Activated naive CD8-positive, alpha-beta T cell treated with anti-CD3 and anti-CD28 coated beads, Interleukin-2, amount 10 ng/mL, durations not matched to agents 7 days and 5 days (primary cell): Measurements from ENCODE around the gene TPSB2. TPM values are rescaled to one million over a fixed set of nuclear protein-coding genes. Genes with fewer than 3 reads are reported as not detected.

ENCODE experiments used
- ATAC-seq: fragments of 150-1000 bp; cut with Tn5 transposase; one replicate; pipeline ENCODE4 v1.10.0; 2021; ENCODE audit warnings: low read depth, moderate library complexity
- POLR2A ChIA-PET: fragments of 350-600 bp; sonication (Branson Sonifier 250); formaldehyde crosslinking; loops from one replicate; lab custom pipeline; 2021; ENCODE audit warnings: antibody characterized with exemption; lab: Charles Lee
- DNase-seq: peaks from one replicate; pipeline ENCODE4 v3.0.0; 2021
- H3K27ac Mint-ChIP-seq: one replicate; pipeline ENCODE4 v1.8.0; 2022; ENCODE audit warnings: mild to moderate bottlenecking, mixed read lengths
- H3K27me3 Mint-ChIP-seq: one replicate; pipeline ENCODE4 v1.8.0; 2022; ENCODE audit warnings: mild to moderate bottlenecking, moderate library complexity, mixed read lengths
- H3K36me3 Mint-ChIP-seq: one replicate; pipeline ENCODE4 v1.8.0; 2021; ENCODE audit warnings: mild to moderate bottlenecking, mixed read lengths
- H3K4me1 Mint-ChIP-seq: one replicate; pipeline ENCODE4 v1.8.0; 2021; ENCODE audit warnings: mixed read lengths
- H3K4me3 Mint-ChIP-seq: one replicate; pipeline ENCODE4 v1.8.0; 2022; ENCODE audit warnings: mild to moderate bottlenecking, moderate library complexity, mixed read lengths
- H3K9me3 Mint-ChIP-seq: one replicate; pipeline ENCODE4 v1.8.0; 2021; ENCODE audit warnings: mixed read lengths
- total RNA-seq, 2 experiments: library from RNA; stranded (reverse); gene quantifications; one replicate each; pipeline ENCODE4 v1.2.3, GENCODE V29; 2021

TPSB2 gene
- total RNA-seq, 2 experiments from 2014 or later, result not detected

DNA sequence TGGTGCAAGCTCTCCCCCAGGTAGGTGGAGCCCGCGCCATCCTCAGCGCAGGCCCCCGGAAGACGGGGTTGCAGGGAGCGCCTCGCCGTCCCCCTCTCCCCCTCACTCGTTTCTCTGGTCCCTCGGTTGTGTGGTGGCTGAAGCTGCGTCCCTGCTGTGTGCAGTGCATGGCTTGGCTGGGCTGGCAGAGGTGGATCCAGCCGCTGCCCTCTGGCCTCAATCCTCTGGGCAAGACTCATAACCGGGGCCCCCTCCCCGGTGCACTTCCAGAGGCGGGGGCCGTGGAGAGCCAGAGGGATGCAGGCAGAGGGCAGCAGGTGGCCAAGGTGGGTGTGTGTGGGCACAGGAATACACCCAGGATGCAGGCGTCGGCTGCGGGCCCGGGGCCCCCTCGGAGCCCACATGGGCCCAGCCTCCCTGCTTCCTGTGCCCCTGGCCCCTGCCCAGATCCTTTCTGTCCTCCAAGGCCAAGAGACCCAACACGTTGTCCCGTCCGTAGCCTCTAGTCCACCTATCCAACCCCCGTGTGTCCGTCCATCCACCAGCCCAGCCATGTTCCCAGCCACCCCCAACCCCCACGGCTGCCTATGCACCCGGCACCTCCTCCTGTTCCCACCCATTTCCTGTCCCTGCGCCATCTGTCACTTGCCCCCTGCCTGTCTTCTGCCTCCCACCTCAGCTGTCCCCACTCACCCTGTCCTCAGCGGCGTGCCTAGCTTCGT, 14.2 kb downstream of the TPSB2 start:
- H3K9me3 Mint-ChIP-seq, result no peaks in the 10 kb centered on the region
- H3K4me1 Mint-ChIP-seq, result no peaks in the 10 kb centered on the region
- no peak overlapping the region for H3K27ac Mint-ChIP-seq
- POLR2A ChIA-PET, result no interaction called here
- H3K36me3 Mint-ChIP-seq, result no peaks in the 10 kb centered on the region
- DNase-seq (no peak), ATAC-seq (no peak)
- H3K27me3 Mint-ChIP-seq, result no peaks in the 10 kb centered on the region
- no peak overlapping the region for H3K4me3 Mint-ChIP-seq

DNA sequence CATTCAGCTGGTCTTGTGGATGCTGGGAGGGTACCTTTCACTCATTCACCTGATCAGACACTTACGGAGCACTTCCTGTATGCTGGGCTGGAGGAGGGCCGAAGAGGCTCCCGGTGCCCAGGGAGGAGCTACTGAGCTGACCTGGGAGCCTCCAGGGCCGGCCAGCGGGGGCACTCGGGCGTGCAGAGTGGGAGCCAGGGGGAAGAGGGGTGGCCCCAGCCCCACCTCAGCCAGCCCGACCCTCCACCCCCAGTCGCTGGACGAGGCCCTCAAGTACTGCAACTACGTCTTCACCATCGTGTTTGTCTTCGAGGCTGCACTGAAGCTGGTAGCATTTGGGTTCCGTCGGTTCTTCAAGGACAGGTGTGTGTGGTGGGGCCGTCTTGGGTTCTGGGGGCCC, 15.3 kb downstream of the TPSB2 start:
- ATAC-seq (no peak), DNase-seq (no peak)
- Mint-ChIP-seq H3K9me3 (no peaks in the 10 kb centered on the region), H3K27me3 (no peaks in the 10 kb centered on the region), H3K27ac (no peak overlapping the region), H3K4me1 (no peaks in the 10 kb centered on the region), H3K4me3 (no peak overlapping the region), H3K36me3 (no peaks in the 10 kb centered on the region)
- POLR2A ChIA-PET, result no interaction called here

DNA sequence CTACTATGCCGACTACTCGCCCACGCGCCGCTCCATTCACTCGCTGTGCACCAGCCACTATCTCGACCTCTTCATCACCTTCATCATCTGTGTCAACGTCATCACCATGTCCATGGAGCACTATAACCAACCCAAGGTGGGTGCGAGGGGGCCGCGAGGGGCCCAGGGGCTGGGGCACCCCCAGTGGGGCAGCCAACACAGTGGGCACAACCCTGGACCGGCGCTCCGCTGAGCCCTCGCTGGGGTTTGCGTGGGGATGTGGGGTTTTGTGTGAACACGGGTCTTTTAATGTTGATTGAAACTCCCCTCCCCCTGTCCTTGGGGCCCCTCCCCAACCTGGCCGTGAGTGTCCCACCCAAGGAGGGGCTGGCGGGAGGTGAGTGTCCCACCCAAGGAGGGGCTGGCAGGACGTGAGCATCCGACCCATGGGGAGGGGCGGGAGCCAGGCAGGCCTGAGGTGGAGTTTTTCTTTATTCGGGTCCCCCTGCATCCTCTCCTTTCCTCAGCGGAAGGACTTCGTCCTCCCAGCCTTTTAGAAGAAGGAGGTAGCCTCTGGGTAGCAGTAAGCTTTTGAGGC, 16.1 kb downstream of the TPSB2 start:
- Mint-ChIP-seq H3K27ac (no peak overlapping the region), H3K27me3 (no peaks in the 10 kb centered on the region), H3K36me3 (no peaks in the 10 kb centered on the region), H3K9me3 (no peaks in the 10 kb centered on the region), H3K4me3 (no peak overlapping the region), H3K4me1 (no peaks in the 10 kb centered on the region)
- ATAC-seq, result no peak
- POLR2A ChIA-PET, result no interaction called here
- no peak for DNase-seq

DNA sequence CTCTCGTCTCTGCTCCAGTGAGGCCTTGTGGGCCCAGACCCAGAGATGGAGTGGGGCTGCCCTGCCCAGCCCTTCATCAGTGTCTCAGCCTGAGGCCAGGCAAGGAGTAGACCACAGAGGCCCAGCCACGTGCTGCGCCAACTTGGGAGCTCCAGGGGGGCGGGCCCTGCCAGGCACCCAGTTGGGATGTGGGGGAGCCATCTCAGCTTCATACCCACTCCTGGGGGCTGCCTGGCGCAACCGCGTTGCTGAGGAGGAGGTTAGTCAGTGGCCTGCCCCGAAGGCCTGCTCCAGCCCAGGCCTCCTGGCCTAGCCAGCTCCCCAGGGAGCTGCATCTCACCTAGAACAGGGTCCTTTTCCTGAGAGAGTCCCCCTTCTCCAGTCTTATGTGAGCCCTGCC, 16.8 kb downstream of the TPSB2 start:
- H3K4me1 Mint-ChIP-seq, result no peaks in the 10 kb centered on the region
- no peaks in the 10 kb centered on the region for H3K36me3 Mint-ChIP-seq
- H3K4me3 Mint-ChIP-seq, result no peak overlapping the region
- H3K27me3 Mint-ChIP-seq, result no peaks in the 10 kb centered on the region
- POLR2A ChIA-PET, result no interaction called here
- no peaks in the 10 kb centered on the region for H3K9me3 Mint-ChIP-seq
- no peak for DNase-seq
- no peak overlapping the region for H3K27ac Mint-ChIP-seq
- ATAC-seq, result no peak

DNA sequence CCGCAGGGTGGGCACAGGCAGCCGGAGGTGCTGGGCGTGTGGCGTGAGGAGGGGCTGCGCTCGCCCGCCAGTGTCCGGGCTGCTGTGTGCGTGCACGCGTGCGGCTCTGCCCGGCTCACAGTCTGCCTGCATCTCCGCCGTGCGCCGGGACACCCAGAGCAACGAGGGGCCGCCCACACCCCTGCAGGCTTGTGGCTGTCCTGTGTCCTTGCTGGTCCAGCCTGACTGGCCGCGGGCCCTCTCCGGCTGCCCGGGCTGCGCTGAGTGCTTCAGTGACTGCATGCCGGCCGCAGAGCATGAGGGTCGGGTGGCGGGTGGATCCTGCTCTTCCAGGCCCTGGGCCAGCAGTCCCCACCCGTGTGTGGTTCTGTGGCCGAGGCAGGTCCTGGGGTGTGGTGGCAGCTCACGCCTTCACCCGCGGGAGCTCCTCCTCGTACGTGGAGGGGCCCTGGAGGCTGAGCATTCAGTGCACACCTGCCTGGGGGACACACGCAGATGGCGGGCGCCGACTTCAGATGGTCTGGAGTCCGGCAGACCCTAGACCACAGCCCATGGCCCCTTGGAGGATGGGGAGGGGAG, 17.3 kb downstream of the TPSB2 start:
- H3K27me3 Mint-ChIP-seq, result no peaks in the 10 kb centered on the region

DNA sequence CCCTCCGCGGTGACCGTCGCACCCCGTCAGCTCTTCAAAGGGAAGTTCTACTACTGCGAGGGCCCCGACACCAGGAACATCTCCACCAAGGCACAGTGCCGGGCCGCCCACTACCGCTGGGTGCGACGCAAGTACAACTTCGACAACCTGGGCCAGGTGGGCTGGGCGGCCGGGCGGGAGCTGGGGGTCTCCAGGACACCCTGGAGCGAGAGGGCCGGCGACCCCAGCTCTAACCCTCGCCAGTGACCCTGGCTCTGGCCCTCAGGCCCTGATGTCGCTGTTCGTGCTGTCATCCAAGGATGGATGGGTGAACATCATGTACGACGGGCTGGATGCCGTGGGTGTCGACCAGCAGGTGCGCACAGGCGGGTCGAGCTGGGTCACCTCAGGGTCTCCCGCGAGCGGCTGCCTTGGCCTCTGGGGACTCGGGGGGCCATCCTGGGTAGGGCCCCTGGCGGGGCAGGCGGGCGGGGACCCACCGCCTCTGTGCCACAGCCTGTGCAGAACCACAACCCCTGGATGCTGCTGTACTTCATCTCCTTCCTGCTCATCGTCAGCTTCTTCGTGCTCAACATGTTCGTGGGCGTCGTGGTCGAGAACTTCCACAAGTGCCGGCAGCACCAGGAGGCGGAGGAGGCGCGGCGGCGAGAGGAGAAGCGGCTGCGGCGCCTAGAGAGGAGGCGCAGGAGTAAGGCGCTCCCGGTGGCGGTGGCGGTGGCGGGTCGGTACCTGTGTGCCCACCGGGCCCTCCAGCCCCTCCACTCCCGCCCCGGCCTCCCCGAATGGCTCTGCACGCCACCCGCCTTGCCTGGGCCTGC, 18.3 kb downstream of the TPSB2 start:
- no peak for ATAC-seq
- H3K4me1 Mint-ChIP-seq, result no peaks in the 10 kb centered on the region
- no peaks in the 10 kb centered on the region for H3K36me3 Mint-ChIP-seq
- POLR2A ChIA-PET, result no interaction called here
- no peak for DNase-seq
- H3K4me3 Mint-ChIP-seq, result no peak overlapping the region
- no peaks in the 10 kb centered on the region for H3K27me3 Mint-ChIP-seq
- H3K9me3 Mint-ChIP-seq, result no peaks in the 10 kb centered on the region
- no peak overlapping the region for H3K27ac Mint-ChIP-seq

More for the DNA sequence above, 17.3 kb downstream of the TPSB2 start:
- H3K36me3 Mint-ChIP-seq, result no peaks in the 10 kb centered on the region
- no peaks in the 10 kb centered on the region for H3K9me3 Mint-ChIP-seq
- POLR2A ChIA-PET, result no interaction called here
- H3K4me3 Mint-ChIP-seq, result no peak overlapping the region
- no peak for ATAC-seq
- H3K4me1 Mint-ChIP-seq, result no peaks in the 10 kb centered on the region
- DNase-seq, result no peak
- H3K27ac Mint-ChIP-seq, result no peak overlapping the region

DNA sequence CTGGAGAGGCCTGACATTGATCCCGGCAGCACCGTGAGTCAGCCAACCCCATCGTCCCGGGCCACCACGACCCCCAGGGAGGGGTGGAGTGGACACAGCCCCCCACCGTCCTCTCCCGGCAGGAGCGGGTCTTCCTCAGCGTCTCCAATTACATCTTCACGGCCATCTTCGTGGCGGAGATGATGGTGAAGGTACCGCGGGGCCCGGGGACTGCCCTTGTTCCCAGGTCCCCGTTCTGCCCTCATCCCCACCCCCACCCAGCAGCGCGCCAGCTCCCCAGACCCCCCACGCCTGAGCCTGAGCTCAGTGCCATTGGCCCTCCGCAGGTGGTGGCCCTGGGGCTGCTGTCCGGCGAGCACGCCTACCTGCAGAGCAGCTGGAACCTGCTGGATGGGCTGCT, 19.5 kb downstream of the TPSB2 start:
- no peak overlapping the region for H3K27ac Mint-ChIP-seq
- no peaks in the 10 kb centered on the region for H3K4me1 Mint-ChIP-seq
- no peaks in the 10 kb centered on the region for H3K36me3 Mint-ChIP-seq
- DNase-seq (no peak), ATAC-seq (no peak)
- POLR2A ChIA-PET, result no interaction called here
- H3K9me3 Mint-ChIP-seq, result no peaks in the 10 kb centered on the region
- no peaks in the 10 kb centered on the region for H3K27me3 Mint-ChIP-seq
- no peak overlapping the region for H3K4me3 Mint-ChIP-seq

DNA sequence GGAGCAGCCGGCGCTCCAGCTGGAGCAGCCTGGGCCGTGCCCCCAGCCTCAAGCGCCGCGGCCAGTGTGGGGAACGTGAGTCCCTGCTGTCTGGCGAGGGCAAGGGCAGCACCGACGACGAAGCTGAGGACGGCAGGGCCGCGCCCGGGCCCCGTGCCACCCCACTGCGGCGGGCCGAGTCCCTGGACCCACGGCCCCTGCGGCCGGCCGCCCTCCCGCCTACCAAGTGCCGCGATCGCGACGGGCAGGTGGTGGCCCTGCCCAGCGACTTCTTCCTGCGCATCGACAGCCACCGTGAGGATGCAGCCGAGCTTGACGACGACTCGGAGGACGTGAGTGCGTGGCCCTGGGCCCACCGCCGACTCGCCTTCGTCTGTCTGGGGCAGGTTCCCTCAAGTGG, 20.9 kb downstream of the TPSB2 start:
- H3K27ac Mint-ChIP-seq, result no peak overlapping the region
- DNase-seq, result no peak

DNA sequence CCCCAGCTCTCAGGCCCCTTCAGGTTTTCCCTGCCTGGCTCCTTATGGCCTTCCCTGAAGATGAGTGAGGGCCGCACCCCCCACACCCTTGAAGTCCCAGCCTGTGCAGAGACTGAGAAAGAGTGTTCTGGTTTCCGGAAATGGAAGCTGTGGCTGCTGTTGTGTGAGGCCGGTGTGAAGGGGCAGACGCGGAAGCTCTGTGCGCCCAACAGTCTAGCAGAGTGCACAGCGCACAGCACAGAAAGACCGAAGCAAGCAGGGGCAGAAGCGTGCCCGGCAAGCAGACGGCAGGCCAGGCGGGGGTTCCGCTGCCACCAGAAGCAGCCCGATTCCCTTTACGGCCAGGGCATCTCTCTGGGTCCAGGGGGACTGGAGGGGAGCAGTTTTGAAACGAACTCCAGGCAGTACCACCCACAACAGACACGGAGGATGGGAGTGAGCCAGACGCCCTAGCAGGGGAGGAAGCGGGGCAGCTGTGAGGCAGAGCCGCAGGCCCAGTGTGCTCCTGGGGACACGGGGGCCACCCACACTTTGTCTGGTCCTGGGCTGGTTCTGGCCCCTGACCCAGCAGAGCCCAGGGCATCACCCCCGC, 21.6 kb downstream of the TPSB2 start:
- peak overlapping the region; percentile 73 for H3K27ac Mint-ChIP-seq
- POLR2A ChIA-PET, result no interaction called here
- DNase-seq, result no peak
- no peaks in the 10 kb centered on the region for H3K4me1 Mint-ChIP-seq
- ATAC-seq, result peak; percentile 76
- peak overlapping the region; percentile 25 for H3K4me3 Mint-ChIP-seq
- H3K27me3 Mint-ChIP-seq, result no peaks in the 10 kb centered on the region
- H3K9me3 Mint-ChIP-seq, result no peaks in the 10 kb centered on the region
- H3K36me3 Mint-ChIP-seq, result no peaks in the 10 kb centered on the region

More for the DNA sequence above, 20.9 kb downstream of the TPSB2 start:
- H3K9me3 Mint-ChIP-seq, result no peaks in the 10 kb centered on the region
- no peak overlapping the region for H3K4me3 Mint-ChIP-seq
- ATAC-seq, result no peak
- H3K4me1 Mint-ChIP-seq, result no peaks in the 10 kb centered on the region
- no peaks in the 10 kb centered on the region for H3K36me3 Mint-ChIP-seq
- H3K27me3 Mint-ChIP-seq, result no peaks in the 10 kb centered on the region
- POLR2A ChIA-PET, result no interaction called here

DNA sequence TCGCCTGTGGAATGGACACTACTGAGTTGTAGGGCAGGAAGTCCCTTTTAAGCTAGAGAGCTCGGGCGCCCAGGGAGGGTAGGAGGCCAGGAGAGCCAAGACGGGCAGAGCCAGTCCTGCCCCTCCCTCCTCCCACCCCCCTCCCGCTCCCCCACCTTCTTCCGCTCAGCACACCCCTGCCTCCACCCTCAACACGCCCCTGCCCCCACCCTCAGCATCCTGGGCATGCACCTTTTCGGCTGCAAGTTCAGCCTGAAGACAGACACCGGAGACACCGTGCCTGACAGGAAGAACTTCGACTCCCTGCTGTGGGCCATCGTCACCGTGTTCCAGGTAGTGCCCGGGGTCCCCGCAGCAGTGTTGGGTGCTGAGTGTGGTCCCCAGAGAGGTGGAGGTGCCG, 23.2 kb downstream of the TPSB2 start:
- Mint-ChIP-seq H3K27ac (peak overlapping the region; percentile 38), H3K9me3 (no peaks in the 10 kb centered on the region), H3K4me3 (no peak overlapping the region), H3K4me1 (no peaks in the 10 kb centered on the region), H3K36me3 (no peaks in the 10 kb centered on the region), H3K27me3 (no peaks in the 10 kb centered on the region)
- no peak for DNase-seq
- POLR2A ChIA-PET, result no interaction called here
- no peak for ATAC-seq

DNA sequence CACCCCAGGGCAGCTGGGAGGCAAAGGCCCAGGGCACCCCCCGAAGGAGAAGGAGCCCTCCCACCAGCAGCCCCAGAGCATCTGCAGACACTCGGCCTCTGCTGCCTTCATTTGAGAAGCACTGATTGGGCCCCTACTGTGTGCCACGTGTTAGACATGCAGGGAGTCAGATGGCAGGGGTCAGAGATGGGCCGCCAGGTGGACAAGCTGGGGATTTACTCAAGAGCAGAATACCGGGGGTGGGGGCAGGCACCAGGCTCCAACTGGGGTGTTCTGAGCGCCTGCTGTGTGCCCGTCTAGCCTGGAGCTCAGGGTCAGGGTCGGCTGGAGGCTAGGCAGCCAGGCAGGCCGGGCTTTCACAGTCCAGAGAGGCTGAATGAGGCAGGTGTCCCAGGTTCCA, 23.7 kb downstream of the TPSB2 start:
- ATAC-seq (no peak), DNase-seq (no peak)
- H3K27ac Mint-ChIP-seq, result no peak overlapping the region
- POLR2A ChIA-PET, result no interaction called here
- H3K4me1 Mint-ChIP-seq, result no peaks in the 10 kb centered on the region
- H3K27me3 Mint-ChIP-seq, result no peaks in the 10 kb centered on the region
- no peaks in the 10 kb centered on the region for H3K36me3 Mint-ChIP-seq
- no peaks in the 10 kb centered on the region for H3K9me3 Mint-ChIP-seq
- no peak overlapping the region for H3K4me3 Mint-ChIP-seq

DNA sequence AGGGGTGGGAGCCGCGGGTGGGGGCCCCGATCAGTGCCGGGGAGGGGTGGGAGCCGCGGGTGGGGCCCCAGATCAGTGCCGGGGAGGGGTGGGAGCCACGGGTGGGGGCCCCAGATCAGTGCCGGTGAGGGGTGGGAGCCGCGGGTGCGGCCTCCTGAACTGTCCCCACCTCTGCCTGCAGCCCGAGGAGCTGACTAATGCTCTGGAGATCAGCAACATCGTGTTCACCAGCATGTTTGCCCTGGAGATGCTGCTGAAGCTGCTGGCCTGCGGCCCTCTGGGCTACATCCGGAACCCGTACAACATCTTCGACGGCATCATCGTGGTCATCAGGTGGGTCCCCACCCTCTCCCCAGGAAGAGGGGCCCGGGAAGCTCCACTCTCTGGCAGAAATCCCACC, 25.1 kb downstream of the TPSB2 start:
- Mint-ChIP-seq H3K4me1 (no peaks in the 10 kb centered on the region), H3K4me3 (no peak overlapping the region), H3K27ac (no peak overlapping the region), H3K36me3 (no peaks in the 10 kb centered on the region), H3K9me3 (peaks cover under 1% of the 10 kb centered on the region), H3K27me3 (no peaks in the 10 kb centered on the region)
- DNase-seq (no peak), ATAC-seq (no peak)
- POLR2A ChIA-PET, result no interaction called here

DNA sequence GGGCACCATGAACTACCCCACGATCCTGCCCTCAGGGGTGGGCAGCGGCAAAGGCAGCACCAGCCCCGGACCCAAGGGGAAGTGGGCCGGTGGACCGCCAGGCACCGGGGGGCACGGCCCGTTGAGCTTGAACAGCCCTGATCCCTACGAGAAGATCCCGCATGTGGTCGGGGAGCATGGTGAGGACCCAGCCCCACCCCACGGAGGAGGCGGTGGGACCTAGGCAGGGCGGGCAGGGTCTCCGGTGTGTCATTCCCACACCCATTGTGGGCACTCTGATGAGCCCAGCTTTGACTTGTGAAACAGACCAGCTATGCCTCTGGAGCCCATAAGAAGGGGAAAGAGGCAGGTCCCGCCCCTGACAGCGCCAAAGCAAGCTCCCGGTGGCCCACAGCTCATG, 27.7 kb downstream of the TPSB2 start:
- H3K9me3 Mint-ChIP-seq, result peaks cover 3% of the 10 kb centered on the region
- no peak overlapping the region for H3K4me3 Mint-ChIP-seq
- POLR2A ChIA-PET, result no interaction called here
- H3K36me3 Mint-ChIP-seq, result no peaks in the 10 kb centered on the region
- no peaks in the 10 kb centered on the region for H3K27me3 Mint-ChIP-seq
- H3K4me1 Mint-ChIP-seq, result peaks cover 2% of the 10 kb centered on the region
- H3K27ac Mint-ChIP-seq, result no peak overlapping the region
- ATAC-seq (no peak), DNase-seq (no peak)
